GM12872 (cell line): ENCODE measurements around the gene MORN4.
A peak's percentile ranks its signal among the peaks of the same experiment; 100 is the strongest.

Source experiments
- TF ChIP-seq, protein P1 (sequence below): IDR thresholded peaks from 3 replicates; pipeline ENCODE4 v1.5.1; 2011; ENCODE audit warnings: low read depth, mild to moderate bottlenecking, low read length, moderate library complexity; ENCODE audit not compliant: insufficient read depth

The MORN4 gene

GRCh38 chr10:97623277-97623676, 10.0 kb downstream of the MORN4 start:
- TF ChIP-seq, protein P1, sequence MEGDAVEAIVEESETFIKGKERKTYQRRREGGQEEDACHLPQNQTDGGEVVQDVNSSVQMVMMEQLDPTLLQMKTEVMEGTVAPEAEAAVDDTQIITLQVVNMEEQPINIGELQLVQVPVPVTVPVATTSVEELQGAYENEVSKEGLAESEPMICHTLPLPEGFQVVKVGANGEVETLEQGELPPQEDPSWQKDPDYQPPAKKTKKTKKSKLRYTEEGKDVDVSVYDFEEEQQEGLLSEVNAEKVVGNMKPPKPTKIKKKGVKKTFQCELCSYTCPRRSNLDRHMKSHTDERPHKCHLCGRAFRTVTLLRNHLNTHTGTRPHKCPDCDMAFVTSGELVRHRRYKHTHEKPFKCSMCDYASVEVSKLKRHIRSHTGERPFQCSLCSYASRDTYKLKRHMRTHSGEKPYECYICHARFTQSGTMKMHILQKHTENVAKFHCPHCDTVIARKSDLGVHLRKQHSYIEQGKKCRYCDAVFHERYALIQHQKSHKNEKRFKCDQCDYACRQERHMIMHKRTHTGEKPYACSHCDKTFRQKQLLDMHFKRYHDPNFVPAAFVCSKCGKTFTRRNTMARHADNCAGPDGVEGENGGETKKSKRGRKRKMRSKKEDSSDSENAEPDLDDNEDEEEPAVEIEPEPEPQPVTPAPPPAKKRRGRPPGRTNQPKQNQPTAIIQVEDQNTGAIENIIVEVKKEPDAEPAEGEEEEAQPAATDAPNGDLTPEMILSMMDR: no peak

GRCh38 chr10:97618733-97619132, 14.6 kb downstream of the MORN4 start:
- TF ChIP-seq, protein P1: no peak

DNA sequence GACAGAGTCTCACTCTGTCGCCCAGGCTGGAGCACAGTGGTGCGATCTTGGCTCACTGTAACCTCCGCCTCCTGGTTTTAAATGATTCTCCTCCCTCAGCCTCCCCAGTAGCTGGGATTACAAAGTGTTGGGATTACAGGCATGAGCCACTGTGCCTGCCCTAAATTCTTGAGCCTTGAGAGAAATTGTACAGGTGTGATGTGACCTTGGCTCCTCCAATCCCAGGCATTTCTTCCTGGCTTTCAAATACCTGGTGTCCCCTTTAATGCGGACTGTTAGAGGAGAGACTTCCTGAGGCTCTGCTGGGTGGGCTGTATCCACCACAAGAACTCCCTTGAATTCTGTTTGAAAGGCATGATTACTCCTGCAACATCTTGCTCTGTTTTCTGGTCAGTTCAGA, 15.0 kb downstream of the MORN4 start:
- TF ChIP-seq, protein P1: no peak

DNA sequence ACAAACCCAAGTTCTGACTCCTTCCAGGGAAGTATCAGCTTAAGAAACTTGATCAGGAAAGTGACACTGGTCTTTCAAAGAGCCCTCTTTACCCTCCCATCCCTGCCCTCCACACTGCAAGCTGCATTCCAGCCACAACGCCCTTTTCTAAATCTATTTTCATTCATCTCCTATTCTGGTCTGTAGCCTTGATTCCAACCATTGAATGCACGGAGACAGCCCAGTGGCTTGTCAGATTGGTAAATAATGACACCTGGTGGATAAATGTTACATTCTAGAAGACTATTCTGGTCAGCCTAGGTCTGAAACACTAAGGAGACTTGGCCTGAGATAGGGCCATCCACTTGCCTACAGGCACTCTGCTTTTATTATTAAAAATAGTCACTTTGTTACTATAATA, 20.9 kb downstream of the MORN4 start:
- TF ChIP-seq, protein P1: peak; percentile 22; the same call in 1 of the 3 replicates

DNA sequence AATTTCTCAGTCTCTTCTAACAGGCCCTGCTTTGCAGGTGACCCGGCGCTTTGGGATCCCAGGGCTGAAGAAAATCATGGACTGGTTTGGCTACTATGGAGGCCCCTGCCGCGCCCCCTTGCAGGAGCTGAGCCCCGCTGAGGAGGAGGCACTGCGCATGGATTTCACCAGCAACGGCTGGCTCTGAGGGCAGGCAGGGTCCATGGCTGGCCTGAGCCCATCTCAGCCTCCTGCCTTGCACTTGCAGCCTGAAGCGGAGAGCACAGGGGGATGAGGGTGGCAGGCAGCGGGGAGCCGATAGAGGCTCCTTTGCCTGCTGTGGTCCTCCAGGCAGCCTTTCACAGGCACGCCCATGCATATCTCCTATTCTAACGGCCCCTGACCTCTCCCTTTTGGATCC, 21.8 kb downstream of the MORN4 start:
- TF ChIP-seq, protein P1: no peak

GRCh38 chr10:97608991-97609561, 24.2 kb downstream of the MORN4 start:
- TF ChIP-seq, protein P1: no peak

DNA sequence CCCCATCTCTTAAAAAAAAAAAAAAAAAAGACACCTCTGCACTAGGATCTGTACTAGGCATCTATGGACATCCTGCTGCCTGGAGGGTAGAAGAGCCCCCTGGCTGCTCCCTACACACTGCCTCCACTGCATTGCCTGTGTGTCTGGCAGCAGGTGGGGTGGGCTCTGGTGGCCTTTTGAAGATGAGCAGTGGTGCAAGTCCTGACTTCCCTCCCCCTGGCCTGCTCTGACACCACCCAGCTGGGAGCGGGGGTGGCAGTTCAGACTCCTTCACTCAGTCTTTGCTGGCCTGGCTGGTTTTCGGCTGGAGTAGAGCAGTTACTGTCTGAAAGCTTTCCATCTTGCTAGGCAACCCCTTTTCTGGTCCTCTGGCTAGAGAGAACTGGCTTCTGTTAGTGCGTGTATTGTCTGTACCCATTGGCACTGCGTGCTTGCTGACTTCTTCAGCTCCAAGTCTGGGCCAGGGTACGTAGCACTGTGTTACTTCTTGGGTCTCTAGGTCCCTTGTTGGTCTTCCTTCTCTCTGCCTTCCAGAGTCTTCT, 26.1 kb downstream of the MORN4 start:
- TF ChIP-seq, protein P1: no peak
